SK-N-MC (cell line): ENCODE measurements around the gene KIAA1755.

Experiments used
- EZH2 ChIP-seq: fragments of 200-600 bp; sonication (generic); IDR thresholded peaks from one replicate; pipeline ENCODE4 v1.6.1; 2017; ENCODE audit warnings: antibody characterized with exemption
- POLR2AphosphoS5 ChIP-seq: IDR thresholded peaks from 2 replicates; pipeline ENCODE4 v1.6.1; 2012; ENCODE audit warnings: mild to moderate bottlenecking, low read depth, low read length, borderline replicate concordance

GRCh38 chr20:38215194-38216182 is 45.0 kb downstream of the KIAA1755 start:
- TF ChIP-seq EZH2 (no peak), POLR2AphosphoS5 (no peak)
